GM19455 (cell line): Measurements from ENCODE around the gene HAGHL.
"Not testable (repeated sequence)": the region's sequence is repeated elsewhere in the genome, so short reads cannot be mapped to it uniquely, and the experiment has no call there.

ENCODE experiments used
- ATAC-seq: cut with Tn5 transposase; IDR thresholded peaks from one replicate; pipeline ENCODE4 v1.9.1; 2021; ENCODE audit not compliant: unreplicated experiment

The HAGHL gene

GRCh38 chr16:750485-750884, 23.6 kb downstream of the HAGHL start:
- ATAC-seq = no peak

- ATAC-seq = no peak
Observed at GRCh38 chr16:751152-752006, 24.5 kb downstream of the HAGHL start.

- no peak for ATAC-seq
Observed at GRCh38 chr16:752007-752312, 25.1 kb downstream of the HAGHL start.

- ATAC-seq = not testable (repeated sequence)
Observed at GRCh38 chr16:754121-754607, 27.3 kb downstream of the HAGHL start.

- ATAC-seq = no peak
Observed at GRCh38 chr16:754656-755055, 27.8 kb downstream of the HAGHL start.

- no peak for ATAC-seq
Observed at GRCh38 chr16:756428-756827, 29.5 kb downstream of the HAGHL start.

GRCh38 chr16:759110-759910, 32.4 kb downstream of the HAGHL start:
- no peak for ATAC-seq

- no peak for ATAC-seq
Observed at GRCh38 chr16:760065-760464, 33.2 kb downstream of the HAGHL start.

- ATAC-seq = no peak
Observed at GRCh38 chr16:760545-761343, 33.8 kb downstream of the HAGHL start, which contains the start of gene MSLN. MSLN (plus strand) TSS chr16:760734; CDS start chr16:762681, 1,947 bp downstream.

GRCh38 chr16:761625-762513, 35.0 kb downstream of the HAGHL start:
- ATAC-seq = no peak

GRCh38 chr16:762595-763268, 35.8 kb downstream of the HAGHL start:
- no peak for ATAC-seq

- no peak for ATAC-seq
Observed at GRCh38 chr16:763369-764183, 36.7 kb downstream of the HAGHL start.

- no peak for ATAC-seq
Observed at GRCh38 chr16:764184-764750, 37.4 kb downstream of the HAGHL start.

GRCh38 chr16:764848-765487, 38.1 kb downstream of the HAGHL start:
- no peak for ATAC-seq

GRCh38 chr16:765488-765865, 38.6 kb downstream of the HAGHL start:
- ATAC-seq = no peak

GRCh38 chr16:766008-766819, 39.3 kb downstream of the HAGHL start:
- ATAC-seq = no peak
